Cardiac fibroblast (primary cell): ENCODE measurements around the gene AP3D1.

Experiments
- DNase-seq, 2 donors: peaks; one replicate each; pipeline versions ENCODE4 v3.0.0 to v3.0.0-alpha.2; 2010; ENCODE audit warnings: low read depth in 2 of 2
- H3K4me3 ChIP-seq, 2 donors: replicated peaks in 1 of 2; 1 replicate in 1 of 2; 2 replicates in 1 of 2; pipeline ENCODE4 v1.5.1; 2011; ENCODE audit warnings: low read depth in 2 of 2, low read length in 2 of 2, mild to moderate bottlenecking in 2 of 2, moderate library complexity in 1 of 2
- TF ChIP-seq, protein P1 (sequence below): IDR thresholded peaks from one replicate; pipeline ENCODE4 v1.5.1; 2011; ENCODE audit warnings: low read depth, mild to moderate bottlenecking, low read length, inconsistent platforms

The AP3D1 gene

DNA sequence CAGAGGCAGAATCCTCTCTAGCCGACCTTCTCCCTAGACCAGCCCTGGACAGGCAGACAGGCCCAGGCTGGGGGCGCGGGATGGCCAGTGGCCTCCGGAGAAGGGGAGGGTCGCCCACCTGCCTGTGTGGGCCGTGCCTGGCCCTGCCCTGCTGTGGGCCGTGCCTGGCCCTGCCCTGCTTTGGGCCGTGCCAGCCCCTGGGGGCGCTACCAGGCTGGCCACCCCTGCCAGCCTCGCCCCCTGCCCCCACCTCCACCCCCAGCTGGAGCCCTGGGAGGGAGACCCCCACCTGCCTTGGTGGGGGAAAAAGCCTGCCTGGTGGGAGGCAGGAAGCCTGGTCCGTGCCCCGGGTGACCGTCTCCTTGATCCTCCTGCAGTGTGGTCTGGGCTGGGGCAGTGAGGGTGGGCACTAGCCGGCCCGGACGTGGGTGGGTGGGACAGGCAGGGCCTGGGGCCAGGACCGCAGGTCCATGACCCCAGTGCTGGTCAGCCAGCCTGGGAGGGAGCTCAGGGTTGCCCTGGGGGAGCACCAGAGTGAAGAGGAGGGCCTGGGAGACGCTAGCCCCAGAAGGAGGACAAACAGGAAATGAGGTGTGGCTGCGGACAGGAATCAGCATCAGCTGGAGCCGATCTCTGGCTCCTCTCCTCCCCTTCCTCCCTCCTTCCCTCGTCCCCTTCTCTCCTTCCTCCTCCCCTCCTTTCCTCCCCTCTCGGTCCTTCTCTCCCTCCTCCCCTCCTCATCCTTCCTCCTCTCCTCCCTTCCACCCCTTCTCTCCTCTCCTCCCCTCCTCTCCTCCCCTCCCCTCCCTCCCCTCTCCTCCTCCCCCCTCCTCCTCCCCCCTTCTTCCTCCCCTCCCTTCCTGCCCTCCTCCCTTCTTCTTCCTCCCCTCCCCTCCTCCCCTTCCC, 95.2 kb downstream of the AP3D1 start:
- TF ChIP-seq, protein P1, sequence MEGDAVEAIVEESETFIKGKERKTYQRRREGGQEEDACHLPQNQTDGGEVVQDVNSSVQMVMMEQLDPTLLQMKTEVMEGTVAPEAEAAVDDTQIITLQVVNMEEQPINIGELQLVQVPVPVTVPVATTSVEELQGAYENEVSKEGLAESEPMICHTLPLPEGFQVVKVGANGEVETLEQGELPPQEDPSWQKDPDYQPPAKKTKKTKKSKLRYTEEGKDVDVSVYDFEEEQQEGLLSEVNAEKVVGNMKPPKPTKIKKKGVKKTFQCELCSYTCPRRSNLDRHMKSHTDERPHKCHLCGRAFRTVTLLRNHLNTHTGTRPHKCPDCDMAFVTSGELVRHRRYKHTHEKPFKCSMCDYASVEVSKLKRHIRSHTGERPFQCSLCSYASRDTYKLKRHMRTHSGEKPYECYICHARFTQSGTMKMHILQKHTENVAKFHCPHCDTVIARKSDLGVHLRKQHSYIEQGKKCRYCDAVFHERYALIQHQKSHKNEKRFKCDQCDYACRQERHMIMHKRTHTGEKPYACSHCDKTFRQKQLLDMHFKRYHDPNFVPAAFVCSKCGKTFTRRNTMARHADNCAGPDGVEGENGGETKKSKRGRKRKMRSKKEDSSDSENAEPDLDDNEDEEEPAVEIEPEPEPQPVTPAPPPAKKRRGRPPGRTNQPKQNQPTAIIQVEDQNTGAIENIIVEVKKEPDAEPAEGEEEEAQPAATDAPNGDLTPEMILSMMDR: no peak
- DNase-seq: peak; percentile 78 to 84
- peak overlapping the region in 1 of 2 donors; percentile 36 for H3K4me3 ChIP-seq

- no peak for DNase-seq
- TF ChIP-seq, protein P1: no peak
- no peak overlapping the region for H3K4me3 ChIP-seq
These were observed 96.6 kb downstream of the AP3D1 start for GRCh38 chr19:2054763-2055162.

DNA sequence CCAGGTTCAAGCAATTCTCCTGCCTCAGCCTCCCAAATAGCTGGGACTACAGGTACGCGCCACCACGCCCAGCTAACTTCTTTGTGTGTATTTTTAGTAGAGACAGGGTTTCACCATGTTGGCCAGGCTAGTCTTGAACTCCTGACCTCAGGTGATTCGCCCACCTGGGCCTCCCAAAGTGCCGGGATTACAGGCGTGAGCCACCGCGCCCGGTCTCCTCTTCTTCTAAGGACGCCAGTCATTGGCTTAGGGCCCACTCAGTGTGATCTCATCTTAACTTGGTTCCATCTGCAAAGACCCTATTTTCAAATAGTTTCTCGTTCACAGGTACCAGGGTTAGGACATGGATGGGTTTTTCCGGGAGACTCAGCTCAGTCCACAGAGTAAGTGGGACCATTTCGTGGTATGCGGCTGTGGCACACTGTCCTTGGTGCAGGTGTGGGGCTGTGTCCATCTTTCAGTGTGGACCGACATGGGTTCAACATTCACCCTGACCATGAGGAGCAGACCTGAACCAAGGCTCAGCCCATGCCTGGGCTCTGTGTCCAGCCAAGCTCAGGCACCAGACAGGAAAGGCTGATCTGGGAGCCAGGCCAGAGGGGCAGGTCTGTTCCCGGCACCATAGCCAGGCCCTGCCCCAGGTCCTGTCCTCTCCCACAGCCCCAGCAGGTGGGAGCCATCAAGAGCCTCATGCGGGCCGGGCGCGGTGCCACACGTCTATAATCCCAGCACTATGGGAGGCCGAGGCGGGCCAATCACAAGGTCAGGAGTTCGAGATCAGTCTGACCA, 97.6 kb downstream of the AP3D1 start:
- no peak overlapping the region for H3K4me3 ChIP-seq
- DNase-seq: peak; percentile 70 to 98
- TF ChIP-seq, protein P1: no peak

DNA sequence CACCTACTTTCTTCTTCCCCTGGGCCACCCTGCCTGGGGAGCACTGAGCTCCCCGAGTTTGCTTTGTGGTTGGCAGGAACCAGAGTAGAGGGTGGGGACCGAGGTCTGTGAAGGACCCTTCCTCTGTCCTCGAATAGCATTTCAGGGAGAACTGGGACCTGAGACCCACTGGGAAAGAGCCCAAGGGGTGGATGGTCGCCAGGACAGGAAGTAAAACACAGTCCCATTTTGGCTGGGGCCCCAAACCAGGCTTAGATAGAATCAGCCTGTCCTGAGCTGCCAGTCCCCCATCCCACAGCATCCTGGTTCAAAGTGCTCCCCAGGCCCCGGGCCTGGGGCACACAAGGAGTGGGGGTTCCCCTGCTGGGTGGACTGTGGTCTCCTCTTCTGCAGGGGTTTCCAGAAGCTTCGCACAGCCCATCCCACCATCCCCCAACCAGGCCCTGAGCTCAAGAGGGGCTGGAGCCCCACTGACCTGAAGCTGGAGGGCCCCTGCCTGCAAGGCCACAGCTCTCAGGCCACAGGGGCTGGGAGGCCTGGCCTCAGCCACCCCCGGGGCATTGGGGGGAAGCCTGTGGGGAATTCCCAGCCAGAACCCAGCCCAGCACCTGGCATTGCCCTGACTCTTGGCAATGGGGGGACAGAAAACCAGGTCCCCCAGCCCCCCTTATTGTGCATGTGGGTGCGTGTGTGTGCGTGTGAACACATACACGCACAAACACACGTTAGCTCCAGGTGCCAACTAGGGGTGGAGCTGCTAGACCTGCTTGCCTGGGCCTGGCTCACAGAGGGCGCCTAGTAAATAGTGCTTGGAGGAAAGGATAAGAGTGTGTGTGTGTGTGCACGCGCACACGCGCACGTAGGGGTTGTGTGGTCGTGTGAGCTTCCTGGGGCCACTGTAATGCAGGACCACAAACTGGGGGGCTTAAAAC, 99.3 kb downstream of the AP3D1 start:
- no peak overlapping the region for H3K4me3 ChIP-seq
- TF ChIP-seq, protein P1: no peak
- DNase-seq: peak in 1 of 2 donors; percentile 81

DNA sequence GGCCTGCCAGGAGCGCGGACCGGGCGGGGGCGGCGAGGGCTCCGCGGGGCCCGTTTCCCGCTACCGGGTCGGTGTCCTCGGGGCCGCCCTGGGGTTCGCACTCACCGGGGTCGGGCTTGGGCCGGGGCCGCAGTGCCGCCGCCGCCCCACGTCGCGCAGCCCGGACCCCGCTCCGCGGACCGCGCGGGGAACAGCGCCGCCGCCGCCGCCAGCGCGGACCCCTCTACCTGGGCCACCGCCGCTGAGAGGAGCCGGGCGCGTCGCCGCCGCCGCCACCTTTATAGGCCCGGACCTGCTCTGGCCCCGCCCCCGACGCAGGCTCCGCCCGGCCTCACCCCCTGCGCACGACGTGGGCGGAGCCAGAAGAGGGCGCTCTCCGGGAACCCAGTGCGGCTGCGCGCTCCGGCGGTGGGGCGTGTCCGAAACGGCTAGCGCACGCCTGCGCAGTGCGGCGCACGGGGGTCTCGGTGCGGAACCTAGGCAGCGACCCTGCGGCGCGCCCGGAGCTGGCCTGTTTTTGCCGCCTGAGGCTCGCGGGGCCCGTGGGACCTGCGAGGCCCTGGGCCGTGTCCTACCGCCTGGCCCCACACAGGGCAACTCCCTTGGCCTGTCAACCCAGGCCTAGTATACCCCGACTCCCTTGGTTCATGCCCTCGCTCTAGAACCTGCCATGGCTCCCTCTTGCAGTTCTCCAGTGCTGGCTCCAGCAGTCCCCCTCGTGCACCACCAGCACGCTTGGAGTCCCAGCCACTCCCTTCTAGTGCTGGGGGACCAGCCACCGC, 100.2 kb downstream of the AP3D1 start, which contains the start of gene MKNK2:
TSS of gene MKNK2 (minus strand) at position 254 of the 782 bp plus-strand sequence. CDS start 393 bp downstream, outside the sequence.
- TF ChIP-seq, protein P1: peak; percentile 19
- peak within 1 kb of the TSS; percentile 96 for H3K4me3 ChIP-seq
- DNase-seq: peak; percentile 87 to 93
